Measurements from ENCODE around the gene MED25.

GRCh38 chr19:49881186-49881585, 63.1 kb downstream of the MED25 start:
- no peak for TF ChIP-seq EZH2 (IDR thresholded peaks at IDR 0.05; ENCODE audit: borderline replicate concordance, insufficient read depth, low read length, poor library complexity, severe bottlenecking)
- no peak for TF ChIP-seq CTCF (IDR thresholded peaks at IDR 0.05; ENCODE audit: poor library complexity, severe bottlenecking)
- TF ChIP-seq POLR2AphosphoS5 (IDR thresholded peaks at IDR 0.05): no peak
- no peak for TF ChIP-seq RAD21 (conservative IDR thresholded peaks at IDR 0.05)
- TF ChIP-seq TAF1 (IDR thresholded peaks at IDR 0.05; ENCODE audit: low read depth): no peak
- no peak for TF ChIP-seq EP300 (conservative IDR thresholded peaks at IDR 0.05; ENCODE audit: poor library complexity, severe bottlenecking)
- TF ChIP-seq MXI1 (conservative IDR thresholded peaks at IDR 0.05; ENCODE audit: poor library complexity, severe bottlenecking): no peak
- TF ChIP-seq, protein P1, sequence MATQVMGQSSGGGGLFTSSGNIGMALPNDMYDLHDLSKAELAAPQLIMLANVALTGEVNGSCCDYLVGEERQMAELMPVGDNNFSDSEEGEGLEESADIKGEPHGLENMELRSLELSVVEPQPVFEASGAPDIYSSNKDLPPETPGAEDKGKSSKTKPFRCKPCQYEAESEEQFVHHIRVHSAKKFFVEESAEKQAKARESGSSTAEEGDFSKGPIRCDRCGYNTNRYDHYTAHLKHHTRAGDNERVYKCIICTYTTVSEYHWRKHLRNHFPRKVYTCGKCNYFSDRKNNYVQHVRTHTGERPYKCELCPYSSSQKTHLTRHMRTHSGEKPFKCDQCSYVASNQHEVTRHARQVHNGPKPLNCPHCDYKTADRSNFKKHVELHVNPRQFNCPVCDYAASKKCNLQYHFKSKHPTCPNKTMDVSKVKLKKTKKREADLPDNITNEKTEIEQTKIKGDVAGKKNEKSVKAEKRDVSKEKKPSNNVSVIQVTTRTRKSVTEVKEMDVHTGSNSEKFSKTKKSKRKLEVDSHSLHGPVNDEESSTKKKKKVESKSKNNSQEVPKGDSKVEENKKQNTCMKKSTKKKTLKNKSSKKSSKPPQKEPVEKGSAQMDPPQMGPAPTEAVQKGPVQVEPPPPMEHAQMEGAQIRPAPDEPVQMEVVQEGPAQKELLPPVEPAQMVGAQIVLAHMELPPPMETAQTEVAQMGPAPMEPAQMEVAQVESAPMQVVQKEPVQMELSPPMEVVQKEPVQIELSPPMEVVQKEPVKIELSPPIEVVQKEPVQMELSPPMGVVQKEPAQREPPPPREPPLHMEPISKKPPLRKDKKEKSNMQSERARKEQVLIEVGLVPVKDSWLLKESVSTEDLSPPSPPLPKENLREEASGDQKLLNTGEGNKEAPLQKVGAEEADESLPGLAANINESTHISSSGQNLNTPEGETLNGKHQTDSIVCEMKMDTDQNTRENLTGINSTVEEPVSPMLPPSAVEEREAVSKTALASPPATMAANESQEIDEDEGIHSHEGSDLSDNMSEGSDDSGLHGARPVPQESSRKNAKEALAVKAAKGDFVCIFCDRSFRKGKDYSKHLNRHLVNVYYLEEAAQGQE (IDR thresholded peaks at IDR 0.05; ENCODE audit: borderline replicate concordance): no peak
